Mammary epithelial cell (primary cell): Measurements from ENCODE around the gene C6orf15.

ENCODE experiments used
- CTCF ChIP-seq, 2 donors: IDR thresholded peaks in 1 of 2; conservative IDR thresholded peaks in 1 of 2; 2 replicates each; pipeline ENCODE4 v1.5.1; 2011 to 2012; ENCODE audit warnings: inconsistent platforms in 2 of 2, low read length in 2 of 2, mild to moderate bottlenecking in 2 of 2, control low read depth in 1 of 2, low read depth in 1 of 2; ENCODE audit not compliant: insufficient read depth in 1 of 2; ENCODE audit errors: extremely low read depth in 1 of 2
- EZH2 ChIP-seq: IDR thresholded peaks from 2 replicates; pipeline ENCODE4 v1.6.1; 2012; ENCODE audit warnings: low read length, inconsistent platforms, borderline replicate concordance

- no peak for TF ChIP-seq EZH2
- no peak for TF ChIP-seq CTCF (conservative IDR thresholded peaks at IDR 0.05 in 1 of 2, IDR thresholded peaks at IDR 0.05 in 1 of 2; ENCODE audit: extremely low read depth in 1 of 2, insufficient read depth in 1 of 2, low read depth in 1 of 2, low read length in 2 of 2)
Measured at GRCh38 chr6:31096656-31097055, 15.7 kb downstream of the C6orf15 start.
